SU-DHL-6 (cell line): ENCODE results near the gene TOP2B.

Experiments used
- H2AFZ ChIP-seq: fragments of 200-600 bp; sonication (generic); 2 replicates; pipeline ENCODE4 v1.6.1; 2014; ENCODE audit warnings: low read depth, mild to moderate bottlenecking, moderate library complexity, mixed read lengths, antibody characterized with exemption, low read length; ENCODE audit not compliant: severe bottlenecking
- H3F3A ChIP-seq: fragments of 200-600 bp; shearing (Covaris generic); 2 replicates; pipeline ENCODE4 v1.6.0; 2016; ENCODE audit warnings: antibody characterized with exemption, mild to moderate bottlenecking; ENCODE audit not compliant: insufficient read depth
- H3K27ac ChIP-seq: fragments of 200-600 bp; sonication (generic); 2 replicates; pipeline ENCODE4 v1.5.1; 2016; ENCODE audit warnings: low read depth, mild to moderate bottlenecking, low read length, moderate library complexity, mixed read lengths
- H3K27me3 ChIP-seq: fragments of 200-600 bp; sonication (generic), shearing (Covaris generic); 2 replicates; pipeline ENCODE4 v1.6.0; 2014; ENCODE audit warnings: mild to moderate bottlenecking, low read length
- H3K36me3 ChIP-seq: fragments of 200-600 bp; sonication (generic); 2 replicates; pipeline ENCODE4 v1.6.1; 2014; ENCODE audit warnings: mild to moderate bottlenecking, low read length, mixed read lengths
- H3K4me2 ChIP-seq: fragments of 300-600, 200-600 bp; shearing (Covaris generic), sonication (generic); 2 replicates; pipeline ENCODE4 v1.6.0; 2014; ENCODE audit warnings: low read length, low read depth, mild to moderate bottlenecking; ENCODE audit not compliant: poor library complexity, severe bottlenecking
- H3K4me3 ChIP-seq: fragments of 200-600 bp; sonication (generic); 2 replicates; pipeline ENCODE4 v1.5.1; 2014; ENCODE audit warnings: antibody characterized with exemption, low read length, mild to moderate bottlenecking, mixed read lengths; ENCODE audit not compliant: insufficient read depth, poor library complexity, severe bottlenecking
- H3K79me2 ChIP-seq: fragments of 200-600 bp; sonication (generic); 2 replicates; pipeline ENCODE4 v1.6.1; 2014; ENCODE audit warnings: mild to moderate bottlenecking, low read length, moderate library complexity; ENCODE audit not compliant: insufficient read depth
- H3K9ac ChIP-seq: fragments of 200-600 bp; sonication (generic); 2 replicates; pipeline ENCODE4 v1.7.0; 2014; ENCODE audit warnings: mild to moderate bottlenecking, low read length
- H3K9me2 ChIP-seq: fragments of 200-600 bp; sonication (generic); replicated peaks from 2 replicates; pipeline ENCODE4 v1.6.1; 2014; ENCODE audit warnings: low read length; ENCODE audit not compliant: insufficient read depth
- H3K9me3 ChIP-seq: fragments of 200-600 bp; sonication (generic); 2 replicates; pipeline ENCODE4 v1.6.1; 2014; ENCODE audit warnings: low read length, mixed read lengths; ENCODE audit not compliant: insufficient read depth
- H4K20me1 ChIP-seq: fragments of 200-600 bp; sonication (generic); 2 replicates; pipeline ENCODE4 v1.6.1; 2014; ENCODE audit warnings: low read depth, mild to moderate bottlenecking, antibody characterized with exemption, low read length, moderate library complexity, mixed read lengths
- CTCF ChIP-seq: fragments of 200-600 bp; sonication (generic); IDR thresholded peaks from one replicate; pipeline ENCODE4 v1.5.1; 2017; ENCODE audit warnings: antibody characterized with exemption, mild to moderate bottlenecking, low read length, moderate library complexity; ENCODE audit not compliant: insufficient read depth, poor library complexity, severe bottlenecking
- EZH2phosphoT487 ChIP-seq: fragments of 200-600 bp; sonication (generic), shearing (Covaris generic); conservative IDR thresholded peaks from 2 replicates; pipeline ENCODE4 v1.6.1; 2018; ENCODE audit warnings: mild to moderate bottlenecking, antibody characterized with exemption, low read length, moderate library complexity, mixed read lengths

The TOP2B gene

GRCh38 chr3:25683410-25683809 lies 18.7 kb upstream of the TOP2B start:
- H3K27me3 ChIP-seq, result no peaks in the 10 kb centered on the region
- no peaks in the 10 kb centered on the region for H3K79me2 ChIP-seq
- no peak overlapping the region for H3K27ac ChIP-seq
- H3K36me3 ChIP-seq, result no peaks in the 10 kb centered on the region
- H3K4me3 ChIP-seq, result no peak overlapping the region
- no peak overlapping the region for H3K4me2 ChIP-seq
- no peaks in the 10 kb centered on the region for H3K9me2 ChIP-seq
- no peak overlapping the region for H2AFZ ChIP-seq
- H3K9me3 ChIP-seq, result no peaks in the 10 kb centered on the region
- no peaks in the 10 kb centered on the region for H3F3A ChIP-seq
- TF ChIP-seq CTCF (no peak), EZH2phosphoT487 (no peak)
- no peak overlapping the region for H3K9ac ChIP-seq
- no peaks in the 10 kb centered on the region for H4K20me1 ChIP-seq

- Histone ChIP-seq H3K36me3 (no peaks in the 10 kb centered on the region), H3K4me2 (no peak overlapping the region), H3K9me2 (no peaks in the 10 kb centered on the region), H4K20me1 (no peaks in the 10 kb centered on the region), H3K27ac (no peak overlapping the region), H3K4me3 (no peak overlapping the region), H3K9ac (no peak overlapping the region), H3K9me3 (no peaks in the 10 kb centered on the region), H3K79me2 (no peaks in the 10 kb centered on the region), H3F3A (no peaks in the 10 kb centered on the region), H2AFZ (no peak overlapping the region), H3K27me3 (no peaks in the 10 kb centered on the region)
- no peak for TF ChIP-seq CTCF
Observed at GRCh38 chr3:25679642-25680302, 15.1 kb upstream of the TOP2B start.

- H3K9ac ChIP-seq, result no peak overlapping the region
- TF ChIP-seq EZH2phosphoT487, result no peak
- TF ChIP-seq CTCF, result no peak
- no peaks in the 10 kb centered on the region for H3K9me2 ChIP-seq
- peaks cover 4% of the 10 kb centered on the region; the same call in 1 of the 2 replicates for H3K9me3 ChIP-seq
- H4K20me1 ChIP-seq, result no peaks in the 10 kb centered on the region
- H3K4me3 ChIP-seq, result no peak overlapping the region
- H3K27ac ChIP-seq, result no peak overlapping the region
- no peak overlapping the region for H3K4me2 ChIP-seq
- H3K79me2 ChIP-seq, result no peaks in the 10 kb centered on the region
- no peaks in the 10 kb centered on the region for H3K27me3 ChIP-seq
- no peaks in the 10 kb centered on the region for H3K36me3 ChIP-seq
- H2AFZ ChIP-seq, result no peak overlapping the region
- no peaks in the 10 kb centered on the region for H3F3A ChIP-seq
Observed at GRCh38 chr3:25679166-25679565, 14.5 kb upstream of the TOP2B start.
